Renal cortical epithelial cell (primary cell): Measurements from ENCODE around the gene PPP6R3. TPM values are rescaled to one million over a fixed set of nuclear protein-coding genes. Genes with fewer than 3 reads are reported as not detected.
A peak's percentile ranks its signal among the peaks of the same experiment; 100 is the strongest.
"Not testable (repeated sequence)": the region's sequence is repeated elsewhere in the genome, so short reads cannot be mapped to it uniquely, and the experiment has no call there.

Source experiments
- DNase-seq: peaks from one replicate; pipeline ENCODE4 v3.0.0-alpha.2; 2011; ENCODE audit warnings: low read depth
- total RNA-seq: library from RNA; depleted of rRNA; stranded (reverse); fragments of >200 nt; gene quantifications from 2 replicates; pipeline ENCODE4 v1.2.3, GENCODE V29; 2014

Gene PPP6R3
- total RNA-seq, 1 donor from 2014 or later, result 164 TPM

GRCh38 chr11:68434159-68434558 lies 26.4 kb upstream of the PPP6R3 start:
- DNase-seq, result not testable (repeated sequence)

GRCh38 chr11:68436162-68436888 lies 24.2 kb upstream of the PPP6R3 start:
- no peak for DNase-seq

GRCh38 chr11:68436985-68437926 lies 23.3 kb upstream of the PPP6R3 start:
- peak; percentile 54 for DNase-seq

- no peak for DNase-seq
These were observed 22.5 kb upstream of the PPP6R3 start for GRCh38 chr11:68437927-68438657.

- no peak for DNase-seq
These were observed 21.8 kb upstream of the PPP6R3 start for GRCh38 chr11:68438658-68439259.

GRCh38 chr11:68439355-68440065 lies 21.0 kb upstream of the PPP6R3 start:
- DNase-seq, result no peak

GRCh38 chr11:68440224-68440623 lies 20.3 kb upstream of the PPP6R3 start:
- DNase-seq, result no peak

- peak; percentile 81 for DNase-seq
These were observed 18.9 kb upstream of the PPP6R3 start for GRCh38 chr11:68441466-68442230.

- DNase-seq, result no peak
These were observed 18.1 kb upstream of the PPP6R3 start for GRCh38 chr11:68442433-68442832.

GRCh38 chr11:68444566-68444965 lies 16.0 kb upstream of the PPP6R3 start:
- no peak for DNase-seq

- no peak for DNase-seq
These were observed 15.0 kb upstream of the PPP6R3 start for GRCh38 chr11:68445531-68446035.

GRCh38 chr11:68446046-68446725 lies 14.4 kb upstream of the PPP6R3 start:
- DNase-seq, result no peak

- peak; percentile 31 for DNase-seq
These were observed 13.3 kb upstream of the PPP6R3 start for GRCh38 chr11:68447015-68447801.

- DNase-seq, result not testable (repeated sequence)
These were observed 12.6 kb upstream of the PPP6R3 start for GRCh38 chr11:68447914-68448313.

- DNase-seq, result no peak
These were observed 11.9 kb upstream of the PPP6R3 start for GRCh38 chr11:68448604-68449011.

- DNase-seq, result no peak
These were observed 10.6 kb upstream of the PPP6R3 start for GRCh38 chr11:68449951-68450350.

- no peak for DNase-seq
These were observed 9.8 kb upstream of the PPP6R3 start for GRCh38 chr11:68450711-68451110.

- DNase-seq, result no peak
These were observed 5.8 kb upstream of the PPP6R3 start for GRCh38 chr11:68454767-68455166.

- no peak for DNase-seq
These were observed 5.1 kb upstream of the PPP6R3 start for GRCh38 chr11:68455485-68455884.
